HCEC 1CT (cell line): ENCODE data around the gene THTPA.

Source experiments
- DNase-seq: peaks from one replicate; pipeline ENCODE4 v3.0.0-alpha.2; 2017

Gene THTPA

GRCh38 chr14:23556700-23557440, 799 bp downstream of the THTPA start:
- no peak for DNase-seq

GRCh38 chr14:23557521-23557920, 1.4 kb downstream of the THTPA start:
- DNase-seq: no peak

- DNase-seq: no peak
Observed at GRCh38 chr14:23557946-23558345, 1.9 kb downstream of the THTPA start.

- DNase-seq: no peak
Observed at GRCh38 chr14:23558346-23559009, 2.4 kb downstream of the THTPA start.

GRCh38 chr14:23559010-23559925, 3.2 kb downstream of the THTPA start:
- DNase-seq: peak; percentile 65

- no peak for DNase-seq
Observed at GRCh38 chr14:23559926-23560520, 4.0 kb downstream of the THTPA start.

- DNase-seq: no peak
Observed at GRCh38 chr14:23561259-23561658, 5.2 kb downstream of the THTPA start.

GRCh38 chr14:23561873-23562821, 6.1 kb downstream of the THTPA start:
- peak; percentile 72 for DNase-seq

GRCh38 chr14:23562822-23563472, 6.9 kb downstream of the THTPA start:
- DNase-seq: peak; percentile 70

- DNase-seq: no peak
Observed at GRCh38 chr14:23563473-23564180, 7.6 kb downstream of the THTPA start.

- DNase-seq: no peak
Observed at GRCh38 chr14:23564181-23564812, 8.2 kb downstream of the THTPA start.

- no peak for DNase-seq
Observed at GRCh38 chr14:23564876-23565275, 8.8 kb downstream of the THTPA start.

GRCh38 chr14:23565626-23566025, 9.6 kb downstream of the THTPA start:
- no peak for DNase-seq

- no peak for DNase-seq
Observed at GRCh38 chr14:23566112-23566777, 10.2 kb downstream of the THTPA start.

GRCh38 chr14:23566778-23567185, 10.7 kb downstream of the THTPA start:
- DNase-seq: peak; percentile 32

GRCh38 chr14:23567186-23568020, 11.3 kb downstream of the THTPA start, which contains the start of gene AP1G2:
Gene AP1G2, minus strand, starts transcription at chr14:23567791. Its CDS starts 477 bp downstream, at chr14:23567314.
- DNase-seq: peak; percentile 56

- DNase-seq: no peak
Observed at GRCh38 chr14:23568021-23568599, 12.0 kb downstream of the THTPA start.
